Mesenchymal stem cell (in vitro differentiated cells and primary cell): Measurements from ENCODE around the gene KLHL6.

Experiments
- DNase-seq: peaks from one replicate; pipeline ENCODE4 v3.0.0-alpha.2; 2013
- H2AFZ ChIP-seq: one replicate; pipeline ENCODE4 v1.6.1; 2013; ENCODE audit warnings: low read depth, mild to moderate bottlenecking, control low read depth, inconsistent platforms, low read length, moderate library complexity
- H2AK5ac ChIP-seq: 2 replicates; pipeline ENCODE4 v1.6.1; 2013; ENCODE audit warnings: low read length, moderate library complexity, mild to moderate bottlenecking, inconsistent platforms; ENCODE audit not compliant: severe bottlenecking
- H2BK120ac ChIP-seq: one replicate; pipeline ENCODE4 v1.6.1; 2013; ENCODE audit warnings: low read depth, mild to moderate bottlenecking, inconsistent platforms, low read length, moderate library complexity
- H2BK12ac ChIP-seq, 2 experiments: one replicate each; pipeline ENCODE4 v1.6.1; 2013; ENCODE audit warnings: inconsistent platforms in 2 of 2, low read length in 2 of 2, mild to moderate bottlenecking in 2 of 2, moderate library complexity in 2 of 2, control low read depth in 1 of 2
- H2BK15ac ChIP-seq: one replicate; pipeline ENCODE4 v1.6.1; 2013; ENCODE audit warnings: mild to moderate bottlenecking, low read depth, inconsistent platforms; ENCODE audit not compliant: poor library complexity, severe bottlenecking
- H2BK5ac ChIP-seq: 2 replicates; pipeline ENCODE4 v1.6.1; 2013; ENCODE audit warnings: low read depth, mild to moderate bottlenecking, low read length, control low read depth, inconsistent platforms; ENCODE audit not compliant: poor library complexity, severe bottlenecking
- H3K14ac ChIP-seq, 2 experiments: one replicate each; pipeline ENCODE4 v1.6.1; 2013; ENCODE audit warnings: inconsistent platforms in 2 of 2, low read length in 2 of 2, control low read depth in 1 of 2, mild to moderate bottlenecking in 1 of 2, moderate library complexity in 1 of 2
- H3K18ac ChIP-seq, 2 experiments: one replicate each; pipeline ENCODE4 v1.6.1; 2013; ENCODE audit warnings: inconsistent platforms in 2 of 2, low read length in 2 of 2, control low read depth in 1 of 2, low read depth in 1 of 2, mild to moderate bottlenecking in 1 of 2
- H3K23ac ChIP-seq, 2 experiments: one replicate each; pipeline ENCODE4 v1.6.1; 2013; ENCODE audit warnings: inconsistent platforms in 2 of 2, low read length in 2 of 2, mild to moderate bottlenecking in 2 of 2, moderate library complexity in 2 of 2, control low read depth in 1 of 2
- H3K27ac ChIP-seq: 2 replicates; pipeline ENCODE4 v1.5.1; 2013; ENCODE audit warnings: mild to moderate bottlenecking, moderate library complexity, low read length, control low read depth, inconsistent platforms; ENCODE audit not compliant: poor library complexity, severe bottlenecking
- H3K27me3 ChIP-seq, 2 experiments: 2 replicates each; pipeline versions ENCODE4 v1.6.1 to v1.7.0; 2013; ENCODE audit warnings: low read length in 2 of 2, mild to moderate bottlenecking in 2 of 2, moderate library complexity in 2 of 2, control low read depth in 1 of 2, inconsistent platforms in 1 of 2; ENCODE audit not compliant: control insufficient read depth in 1 of 2, insufficient read depth in 1 of 2
- H3K36me3 ChIP-seq, 2 experiments: 2 replicates each; pipeline versions ENCODE4 v1.6.1 to v1.7.0; 2013; ENCODE audit warnings: low read length in 2 of 2, control low read depth in 1 of 2, inconsistent platforms in 1 of 2, low read depth in 1 of 2, mild to moderate bottlenecking in 1 of 2; ENCODE audit not compliant: insufficient read depth in 2 of 2, control insufficient read depth in 1 of 2
- H3K4ac ChIP-seq, 2 experiments: one replicate each; pipeline ENCODE4 v1.6.1; 2013; ENCODE audit warnings: inconsistent platforms in 2 of 2, low read length in 2 of 2, mild to moderate bottlenecking in 2 of 2, moderate library complexity in 2 of 2, control low read depth in 1 of 2, low read depth in 1 of 2
- H3K4me1 ChIP-seq: 2 replicates; pipeline ENCODE4 v1.6.1; 2013; ENCODE audit warnings: low read depth, low read length, control low read depth; ENCODE audit not compliant: control insufficient read depth, insufficient read depth
- H3K4me2 ChIP-seq: 2 replicates; pipeline ENCODE4 v1.6.1; 2013; ENCODE audit warnings: low read length, mild to moderate bottlenecking, inconsistent platforms; ENCODE audit not compliant: poor library complexity, severe bottlenecking
- H3K4me3 ChIP-seq, 2 experiments: 2 replicates each; pipeline versions ENCODE4 v1.5.1 to v1.7.0; 2013; ENCODE audit warnings: low read length in 2 of 2, mild to moderate bottlenecking in 2 of 2, control low read depth in 1 of 2, low read depth in 1 of 2; ENCODE audit not compliant: insufficient read depth in 1 of 2
- H3K79me1 ChIP-seq: replicated peaks from 2 replicates; pipeline ENCODE4 v1.6.1; 2013; ENCODE audit warnings: mild to moderate bottlenecking, control low read depth, low read length, inconsistent platforms; ENCODE audit not compliant: poor library complexity, severe bottlenecking
- H3K9ac ChIP-seq: 2 replicates; pipeline ENCODE4 v1.7.0; 2013; ENCODE audit warnings: mild to moderate bottlenecking, low read length, moderate library complexity
- H3K9me3 ChIP-seq: 2 replicates; pipeline ENCODE4 v1.7.0; 2013; ENCODE audit warnings: mild to moderate bottlenecking, low read length; ENCODE audit not compliant: control insufficient read depth
- H4K8ac ChIP-seq: one replicate; pipeline ENCODE4 v1.6.1; 2013; ENCODE audit warnings: inconsistent platforms, mild to moderate bottlenecking, low read length, moderate library complexity
- H4K91ac ChIP-seq: one replicate; pipeline ENCODE4 v1.6.1; 2013; ENCODE audit warnings: mild to moderate bottlenecking, low read length, inconsistent platforms
- WGBS: methylation state at CpG from one replicate; pipeline ENCODE4 v1.1.7; 2013; ENCODE audit warnings: mixed read lengths; 5-methylcytosine and 5-hydroxymethylcytosine counted together

The KLHL6 gene

DNA sequence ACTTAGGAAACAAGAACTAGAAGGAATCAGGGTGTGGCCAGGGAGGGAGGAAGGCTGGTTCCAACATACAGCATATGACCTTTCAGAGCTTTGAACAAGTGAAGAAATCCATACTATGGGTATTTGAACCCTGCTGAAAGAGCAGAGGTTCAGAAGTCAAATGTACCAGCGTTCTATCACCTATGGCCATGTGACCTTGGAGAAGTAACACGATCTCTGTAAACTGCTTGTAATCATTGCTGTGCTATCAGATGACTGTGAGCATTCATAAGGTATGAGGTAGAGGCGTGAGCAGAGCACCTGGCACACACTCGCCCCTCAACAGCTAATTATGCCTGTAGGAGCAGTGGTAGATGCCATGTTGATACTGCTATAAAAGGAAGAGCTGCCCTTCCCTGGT lies 55.2 kb downstream of the KLHL6 start:
- no peak overlapping the region for H2BK12ac ChIP-seq
- no peak overlapping the region for H3K18ac ChIP-seq
- H3K4me1 ChIP-seq, result no peaks in the 10 kb centered on the region
- H2BK15ac ChIP-seq, result no peak overlapping the region
- no peak overlapping the region for H2BK5ac ChIP-seq
- no peak overlapping the region for H3K4me3 ChIP-seq
- H4K8ac ChIP-seq, result no peak overlapping the region
- no peak overlapping the region for H3K4ac ChIP-seq
- H2AK5ac ChIP-seq, result no peak overlapping the region
- no peak overlapping the region for H2BK120ac ChIP-seq
- no peak overlapping the region for H3K9ac ChIP-seq
- H3K14ac ChIP-seq, result peak overlapping the region in 1 of 2 experiments; percentile 66
- no peak overlapping the region for H2AFZ ChIP-seq
- H3K27me3 ChIP-seq, result peaks cover 14 to 40% of the 10 kb centered on the region in 2 experiments
- no peaks in the 10 kb centered on the region for H3K36me3 ChIP-seq
- no peak overlapping the region for H3K23ac ChIP-seq
- no peaks in the 10 kb centered on the region for H3K79me1 ChIP-seq
- H3K27ac ChIP-seq, result no peak overlapping the region
- DNase-seq, result no peak
- no peak overlapping the region for H3K4me2 ChIP-seq
- H3K9me3 ChIP-seq, result peaks cover under 1% of the 10 kb centered on the region
- H4K91ac ChIP-seq, result no peak overlapping the region
- WGBS, result 88% methylated on average over 4 of the region's 4 CpGs

DNA sequence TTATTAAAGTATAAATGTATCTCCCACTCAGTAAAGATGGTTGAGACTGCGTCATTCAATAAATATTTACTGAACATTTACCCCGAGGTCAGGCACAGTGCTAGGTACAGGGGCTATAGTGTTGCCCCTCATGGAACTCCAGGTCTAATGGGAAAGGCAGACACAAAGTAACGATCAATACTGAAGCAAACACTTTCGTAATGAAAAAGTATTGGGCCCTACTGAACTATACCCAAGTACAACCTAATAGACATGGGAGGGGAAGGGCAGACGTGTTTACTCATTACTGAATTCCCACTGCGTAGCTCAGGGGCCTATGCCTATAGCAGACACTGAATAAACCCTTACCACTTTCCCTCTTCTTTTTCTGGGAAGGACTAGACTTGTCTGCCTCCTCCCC lies 56.9 kb downstream of the KLHL6 start:
- 94% methylated on average over 6 of the region's 6 CpGs for WGBS
- Histone ChIP-seq H2AK5ac (no peak overlapping the region), H2BK5ac (no peak overlapping the region), H3K9ac (no peak overlapping the region), H3K14ac (no peak overlapping the region), H3K27ac (no peak overlapping the region), H3K36me3 (no peaks in the 10 kb centered on the region), H3K4ac (no peak overlapping the region), H3K9me3 (no peaks in the 10 kb centered on the region), H3K4me1 (no peaks in the 10 kb centered on the region), H2BK15ac (no peak overlapping the region), H3K4me3 (no peak overlapping the region), H4K91ac (no peak overlapping the region), H3K18ac (no peak overlapping the region), H2BK12ac (no peak overlapping the region), H3K79me1 (no peaks in the 10 kb centered on the region), H2BK120ac (no peak overlapping the region), H2AFZ (no peak overlapping the region), H4K8ac (no peak overlapping the region), H3K23ac (no peak overlapping the region), H3K4me2 (no peak overlapping the region), H3K27me3 (peaks cover 18 to 31% of the 10 kb centered on the region in 2 experiments)
- DNase-seq, result no peak

DNA sequence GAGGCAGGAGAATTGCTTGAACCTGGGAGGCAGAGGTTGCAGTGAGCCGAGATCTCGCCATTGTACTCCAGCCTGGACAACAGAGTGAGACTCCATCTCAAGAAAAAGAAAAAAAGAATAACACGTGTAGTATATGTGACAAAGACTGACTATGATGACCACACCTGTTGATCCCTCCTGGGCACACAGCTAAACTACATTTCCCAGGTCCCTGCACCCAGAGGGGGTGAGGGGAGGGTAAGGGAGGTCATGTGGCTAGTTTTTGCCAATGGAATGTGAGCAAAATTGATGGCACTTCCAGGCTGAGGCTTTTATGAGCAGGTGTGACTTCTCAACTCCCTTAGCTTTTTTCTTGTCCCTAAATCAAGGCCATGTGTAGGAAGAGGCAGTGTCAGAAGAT lies 58.2 kb downstream of the KLHL6 start:
- Histone ChIP-seq H2BK120ac (no peak overlapping the region), H3K4me3 (no peak overlapping the region), H3K18ac (no peak overlapping the region), H3K4me1 (peaks cover 2% of the 10 kb centered on the region), H3K79me1 (no peaks in the 10 kb centered on the region), H3K14ac (no peak overlapping the region), H3K27me3 (peaks cover 18 to 22% of the 10 kb centered on the region in 2 experiments), H2BK5ac (no peak overlapping the region), H3K9ac (no peak overlapping the region), H3K4me2 (no peak overlapping the region), H3K23ac (no peak overlapping the region), H3K4ac (no peak overlapping the region), H3K27ac (no peak overlapping the region), H2BK15ac (no peak overlapping the region), H4K8ac (no peak overlapping the region), H2AFZ (no peak overlapping the region), H2BK12ac (no peak overlapping the region), H3K36me3 (no peaks in the 10 kb centered on the region), H4K91ac (no peak overlapping the region), H3K9me3 (no peaks in the 10 kb centered on the region), H2AK5ac (no peak overlapping the region)
- DNase-seq, result no peak
- 77% methylated on average over 2 of the region's 3 CpGs for WGBS

DNA sequence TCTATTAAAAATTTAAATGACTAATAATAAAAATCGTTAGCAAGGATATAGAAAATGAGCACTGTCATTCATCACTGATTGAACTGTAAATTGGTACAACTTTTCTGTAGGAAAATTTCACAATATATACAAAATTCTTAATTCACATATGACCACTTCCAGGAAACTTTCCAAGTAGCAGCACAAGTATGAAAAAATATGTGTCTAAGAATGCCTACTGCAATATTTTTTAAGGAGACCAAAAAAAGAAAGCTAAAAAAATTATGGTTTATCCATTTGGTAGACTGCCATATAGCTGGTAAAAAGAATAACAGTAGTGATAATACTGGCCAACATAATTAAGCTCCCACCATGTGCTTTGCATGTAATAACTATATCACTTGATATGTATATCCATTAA lies 59.2 kb downstream of the KLHL6 start:
- no peak overlapping the region for H3K23ac ChIP-seq
- no peaks in the 10 kb centered on the region for H3K79me1 ChIP-seq
- H3K14ac ChIP-seq, result no peak overlapping the region
- H4K8ac ChIP-seq, result no peak overlapping the region
- no peak overlapping the region for H3K4me2 ChIP-seq
- H4K91ac ChIP-seq, result no peak overlapping the region
- no peak overlapping the region for H3K9ac ChIP-seq
- DNase-seq, result no peak
- no CpG with 5 or more reads among the region's 1 CpG for WGBS
- H2BK15ac ChIP-seq, result no peak overlapping the region
- peaks cover 14 to 17% of the 10 kb centered on the region in 2 experiments for H3K27me3 ChIP-seq
- H3K4me3 ChIP-seq, result no peak overlapping the region
- H2BK12ac ChIP-seq, result no peak overlapping the region
- no peak overlapping the region for H2BK120ac ChIP-seq
- peaks cover 2% of the 10 kb centered on the region for H3K4me1 ChIP-seq
- no peak overlapping the region for H3K27ac ChIP-seq
- H3K18ac ChIP-seq, result no peak overlapping the region
- H2AFZ ChIP-seq, result no peak overlapping the region
- H3K36me3 ChIP-seq, result no peaks in the 10 kb centered on the region
- H2BK5ac ChIP-seq, result no peak overlapping the region
- no peak overlapping the region for H3K4ac ChIP-seq
- no peak overlapping the region for H2AK5ac ChIP-seq
- H3K9me3 ChIP-seq, result no peaks in the 10 kb centered on the region
